Measurements from ENCODE around the gene GPS2.

GPS2 gene

GRCh38 chr17:7292194-7292593 lies 23.0 kb downstream of the GPS2 start:
- no peak for DNase-seq

GRCh38 chr17:7290685-7291084 lies 24.5 kb downstream of the GPS2 start:
- no peak for DNase-seq

- no peak for DNase-seq
Measured at GRCh38 chr17:7290166-7290565, 25.0 kb downstream of the GPS2 start.

GRCh38 chr17:7289256-7290032 lies 25.7 kb downstream of the GPS2 start:
- DNase-seq, result no peak

- DNase-seq, result no peak
Measured at GRCh38 chr17:7285679-7286078, 29.5 kb downstream of the GPS2 start.

GRCh38 chr17:7284911-7285310 lies 30.2 kb downstream of the GPS2 start:
- no peak for DNase-seq

- DNase-seq, result no peak
Measured at GRCh38 chr17:7283471-7284216, 31.5 kb downstream of the GPS2 start.

- DNase-seq, result no peak
Measured at GRCh38 chr17:7282752-7283321, 32.3 kb downstream of the GPS2 start.

GRCh38 chr17:7281953-7282751 lies 33.0 kb downstream of the GPS2 start:
- DNase-seq, result no peak

GRCh38 chr17:7281074-7281952 lies 33.8 kb downstream of the GPS2 start, which contains the start of gene SLC2A4:
TSS of gene SLC2A4 (plus strand) at chr17:7281718. CDS start at chr17:7281935, 217 bp downstream.
- peak; percentile 88 to 89 for DNase-seq

- peak; percentile 81 to 82 for DNase-seq
Measured at GRCh38 chr17:7280519-7281073, 34.6 kb downstream of the GPS2 start.

GRCh38 chr17:7279448-7279847 lies 35.7 kb downstream of the GPS2 start:
- no peak for DNase-seq

GRCh38 chr17:7266784-7267183 lies 48.4 kb downstream of the GPS2 start:
- DNase-seq, result no peak

GRCh38 chr17:7263801-7264078 lies 51.4 kb downstream of the GPS2 start:
- DNase-seq, result no peak

- no peak for DNase-seq
Measured at GRCh38 chr17:7262935-7263800, 52.0 kb downstream of the GPS2 start.
